Measurements from ENCODE around the gene ZFP28.

ZFP28 gene

DNA sequence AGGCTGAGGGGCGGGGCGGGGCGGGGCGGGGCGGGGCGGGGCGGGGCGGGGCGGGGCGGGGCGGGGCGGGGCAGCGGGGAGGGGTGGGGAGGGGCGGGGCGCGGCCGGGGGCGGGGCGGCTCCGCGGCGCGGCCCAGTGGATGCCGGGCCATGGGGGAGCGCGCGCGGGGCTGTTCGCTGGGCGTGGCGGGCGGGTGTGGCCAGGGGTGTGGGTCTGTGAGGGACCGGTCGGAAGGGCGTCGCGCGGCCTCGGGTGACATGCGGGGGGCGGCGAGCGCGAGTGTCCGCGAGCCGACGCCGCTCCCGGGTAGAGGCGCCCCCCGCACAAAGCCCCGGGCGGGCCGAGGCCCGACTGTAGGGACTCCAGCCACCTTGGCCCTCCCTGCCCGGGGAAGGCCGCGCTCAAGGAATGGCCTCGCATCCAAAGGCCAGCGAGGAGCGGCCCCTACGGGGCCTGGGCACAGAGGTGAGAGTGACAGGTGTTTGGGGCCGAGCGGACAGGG lies at the start of gene ZFP28:
ZFP28 (plus strand) TSS at position 188 of the 503 bp plus-strand sequence; CDS start at position 259, 71 bp downstream.
- Mint-ChIP-seq H3K27ac (peak within 1 kb of the TSS; percentile 88), H3K36me3 (peaks cover 37% of the 10 kb centered on the region), H3K27me3 (no peaks in the 10 kb centered on the region), H3K4me3 (peak within 1 kb of the TSS; percentile 90), H3K9me3 (ENCODE audit: low read depth) (peaks cover 18% of the 10 kb centered on the region), H3K4me1 (ENCODE audit: low read depth) (peaks cover 16% of the 10 kb centered on the region)

DNA sequence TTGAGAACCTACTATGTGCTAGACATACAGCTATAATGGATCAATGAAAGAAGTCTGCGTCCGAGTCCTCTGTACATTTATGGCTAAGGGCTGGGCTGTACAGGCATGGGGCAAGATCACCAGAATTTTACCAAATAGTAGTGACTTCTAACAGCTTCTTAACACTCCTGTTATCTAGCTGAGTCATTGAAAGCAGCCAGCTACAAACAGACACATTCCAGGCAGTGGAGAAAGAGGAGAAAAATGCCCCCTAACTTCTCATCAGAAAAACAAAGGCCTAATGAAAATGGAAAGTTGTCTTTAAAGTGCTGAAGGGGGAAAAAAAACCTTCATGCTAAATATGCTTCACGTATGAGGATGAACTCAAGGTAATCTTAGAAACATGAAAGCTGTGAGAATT lies 47.3 kb upstream of the ZFP28 start:
- no peaks in the 10 kb centered on the region for H3K27me3 Mint-ChIP-seq
- no peak overlapping the region for H3K27ac Mint-ChIP-seq
- peaks cover 63% of the 10 kb centered on the region for H3K9me3 Mint-ChIP-seq (ENCODE audit: low read depth)
- H3K4me3 Mint-ChIP-seq: no peak overlapping the region
- H3K36me3 Mint-ChIP-seq: peaks cover 59% of the 10 kb centered on the region
- no peaks in the 10 kb centered on the region for H3K4me1 Mint-ChIP-seq (ENCODE audit: low read depth)

DNA sequence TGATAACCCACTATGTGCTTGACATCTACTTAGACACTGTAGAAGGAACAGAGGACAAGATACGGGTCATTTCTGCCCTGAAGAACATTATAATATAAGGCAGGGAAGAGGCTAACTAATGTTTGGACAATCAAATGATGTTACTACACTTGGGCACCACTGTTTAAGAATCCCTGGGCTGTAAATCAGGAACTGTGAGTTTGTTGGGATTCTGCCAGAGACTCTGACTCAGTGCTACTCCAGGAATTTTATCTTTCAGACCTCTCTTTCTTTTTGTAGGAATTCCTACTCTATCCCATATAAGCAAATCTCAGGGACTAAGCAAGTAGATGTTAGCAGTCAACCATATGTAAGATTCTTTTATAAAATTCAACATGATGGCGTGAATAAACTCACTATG lies 34.2 kb upstream of the ZFP28 start:
- Mint-ChIP-seq H3K36me3 (peaks cover 25% of the 10 kb centered on the region), H3K4me3 (no peak overlapping the region), H3K27me3 (no peaks in the 10 kb centered on the region), H3K9me3 (ENCODE audit: low read depth) (peaks cover 33% of the 10 kb centered on the region), H3K4me1 (ENCODE audit: low read depth) (peaks cover 6% of the 10 kb centered on the region), H3K27ac (no peak overlapping the region)

DNA sequence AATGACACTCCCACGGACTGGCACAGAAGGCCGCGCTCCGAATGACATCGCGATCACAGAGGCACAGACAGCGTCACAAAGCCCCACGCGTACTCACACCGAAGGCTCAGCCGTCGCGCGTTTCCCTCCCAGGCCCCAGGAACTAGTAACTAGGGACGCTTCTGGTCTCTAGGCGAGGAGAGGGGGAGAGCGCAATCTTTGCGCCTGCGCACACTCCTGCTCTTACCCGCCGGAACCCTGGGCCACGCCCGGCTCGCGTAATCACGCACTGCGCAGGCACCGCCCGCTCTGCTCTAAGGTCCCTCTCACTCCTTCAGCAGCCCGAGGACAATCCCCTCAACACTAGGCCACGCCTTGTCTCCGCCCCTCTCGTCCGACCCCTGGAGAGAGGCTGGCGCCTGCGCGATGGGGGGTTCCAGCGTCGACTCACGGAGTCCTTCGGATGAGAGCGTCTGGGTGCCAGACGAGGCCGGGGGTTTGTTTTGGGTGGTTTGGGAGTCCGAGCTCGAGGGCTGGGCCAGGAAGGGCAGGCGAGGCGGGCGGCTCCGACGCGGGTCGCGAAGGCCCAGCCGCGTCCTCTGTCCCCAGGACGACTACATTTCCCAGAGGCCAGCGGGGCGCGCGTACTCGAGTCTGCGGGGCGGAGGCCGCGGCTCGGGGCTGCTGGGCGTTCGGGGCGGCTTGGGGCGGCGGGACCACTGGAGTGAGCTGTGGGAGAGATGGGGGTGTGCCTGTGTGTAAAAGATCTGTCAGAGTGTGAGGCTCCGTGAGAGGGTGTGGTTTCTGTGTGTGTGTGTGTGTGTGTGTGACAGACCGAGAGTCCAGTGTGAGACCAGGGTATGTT lies 31.1 kb upstream of the ZFP28 start, which contains the start of gene ZNF471:
ZNF471 (plus strand) TSS at position 410 of the 844 bp plus-strand sequence. CDS start 3,717 bp downstream, outside the sequence.
- Mint-ChIP-seq H3K4me3 (no peak within 1 kb of the TSS), H3K36me3 (peaks cover 15% of the 10 kb centered on the region), H3K9me3 (ENCODE audit: low read depth) (peaks cover 21% of the 10 kb centered on the region), H3K4me1 (ENCODE audit: low read depth) (peaks cover 6% of the 10 kb centered on the region), H3K27me3 (no peaks in the 10 kb centered on the region), H3K27ac (peak within 1 kb of the TSS; percentile 25)

DNA sequence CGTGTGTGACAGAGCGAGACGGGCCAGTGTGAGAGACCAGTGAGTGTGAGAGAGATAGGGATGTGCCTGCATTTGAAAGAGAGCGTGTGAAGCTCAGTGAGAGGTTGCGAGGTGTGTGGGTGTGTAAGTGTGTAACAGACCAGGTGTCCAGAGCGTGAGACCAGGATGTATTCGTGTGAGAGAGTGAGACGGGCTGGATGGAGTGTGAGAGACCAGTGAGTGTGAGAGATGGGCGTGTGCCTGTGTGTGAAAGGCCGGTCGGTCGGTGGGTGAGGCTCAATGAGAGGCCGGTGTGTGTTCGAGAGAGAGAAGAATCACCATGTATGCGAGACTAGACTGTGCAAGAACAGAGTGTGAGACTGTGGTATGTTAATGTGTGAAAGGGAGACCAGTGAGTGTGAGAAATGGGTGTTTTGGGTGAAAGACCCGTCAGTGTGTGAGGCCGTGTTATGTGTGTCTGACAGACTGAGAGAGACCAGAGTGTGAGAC lies 30.4 kb upstream of the ZFP28 start:
- H3K27me3 Mint-ChIP-seq: no peaks in the 10 kb centered on the region
- H3K36me3 Mint-ChIP-seq: peaks cover 18% of the 10 kb centered on the region
- peaks cover 6% of the 10 kb centered on the region for H3K4me1 Mint-ChIP-seq (ENCODE audit: low read depth)
- H3K27ac Mint-ChIP-seq: no peak overlapping the region
- no peak overlapping the region for H3K4me3 Mint-ChIP-seq
- H3K9me3 Mint-ChIP-seq (ENCODE audit: low read depth): peaks cover 24% of the 10 kb centered on the region

DNA sequence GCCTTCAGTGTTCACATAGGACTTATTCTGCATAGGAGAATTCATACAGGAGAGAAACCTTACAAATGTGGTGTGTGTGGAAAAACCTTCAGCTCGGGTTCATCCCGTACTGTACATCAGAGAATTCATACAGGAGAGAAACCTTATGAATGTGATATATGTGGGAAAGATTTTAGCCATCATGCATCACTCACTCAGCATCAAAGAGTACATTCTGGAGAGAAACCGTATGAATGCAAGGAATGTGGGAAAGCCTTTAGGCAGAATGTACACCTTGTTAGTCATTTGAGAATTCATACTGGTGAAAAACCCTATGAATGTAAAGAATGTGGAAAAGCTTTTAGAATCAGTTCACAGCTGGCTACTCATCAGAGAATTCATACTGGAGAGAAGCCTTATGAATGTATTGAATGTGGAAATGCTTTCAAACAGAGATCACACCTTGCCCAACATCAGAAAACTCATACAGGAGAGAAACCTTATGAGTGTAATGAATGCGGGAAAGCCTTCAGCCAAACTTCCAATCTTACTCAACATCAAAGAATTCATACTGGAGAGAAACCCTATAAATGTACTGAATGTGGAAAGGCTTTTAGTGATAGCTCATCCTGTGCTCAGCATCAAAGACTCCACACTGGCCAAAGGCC lies 13.4 kb upstream of the ZFP28 start:
- H3K27ac Mint-ChIP-seq: no peak overlapping the region
- no peak overlapping the region for H3K4me3 Mint-ChIP-seq
- no peaks in the 10 kb centered on the region for H3K27me3 Mint-ChIP-seq
- H3K4me1 Mint-ChIP-seq (ENCODE audit: low read depth): no peaks in the 10 kb centered on the region
- peaks cover 50% of the 10 kb centered on the region for H3K9me3 Mint-ChIP-seq (ENCODE audit: low read depth)
- H3K36me3 Mint-ChIP-seq: peaks cover 44% of the 10 kb centered on the region

DNA sequence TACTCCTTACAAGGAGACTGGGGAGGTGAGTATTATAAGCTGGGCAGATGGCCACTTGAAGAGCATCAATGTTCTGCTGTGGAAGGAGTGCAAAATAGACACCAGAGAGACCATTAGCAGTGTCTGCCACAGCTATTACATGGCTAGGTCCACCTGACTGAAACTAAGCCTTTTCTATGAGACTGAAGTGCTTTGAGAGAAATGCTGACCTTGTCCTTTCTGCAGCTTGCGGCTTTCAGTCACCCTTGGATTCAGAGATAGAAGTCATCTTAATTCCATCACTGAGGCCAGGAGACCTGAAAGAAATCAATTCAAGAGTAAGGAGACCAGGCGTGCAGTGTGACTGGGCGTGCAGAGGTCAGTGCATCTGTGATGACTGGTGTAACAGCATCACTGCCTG lies 1.3 kb upstream of the ZFP28 start:
- Mint-ChIP-seq H3K27me3 (no peaks in the 10 kb centered on the region), H3K36me3 (peaks cover 29% of the 10 kb centered on the region), H3K9me3 (ENCODE audit: low read depth) (peaks cover 21% of the 10 kb centered on the region)

DNA sequence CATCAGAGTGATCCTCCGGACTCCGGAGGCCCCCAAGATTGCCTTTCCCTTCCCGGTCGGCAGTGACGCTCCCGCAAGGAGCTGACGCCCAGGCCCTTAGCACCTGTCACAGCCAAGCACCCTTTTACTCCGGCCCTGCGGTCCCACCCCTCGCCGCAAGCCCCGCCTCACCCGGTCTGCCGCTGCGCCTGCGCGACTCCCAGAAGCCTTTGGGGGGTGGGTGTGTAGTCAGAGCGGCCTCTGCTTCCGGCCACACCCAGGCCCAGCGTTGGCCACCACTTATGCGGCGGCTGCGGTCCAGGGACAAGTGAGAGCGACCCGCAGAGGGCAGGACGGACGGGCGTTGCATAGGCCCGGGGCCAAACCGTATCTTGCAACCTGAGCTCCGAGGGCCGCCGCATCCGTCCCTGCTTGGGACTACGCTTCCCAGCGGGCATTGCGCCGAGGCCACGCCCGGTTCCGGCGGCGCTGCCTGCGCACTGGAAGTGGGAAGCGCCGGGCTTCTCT lies 441 bp upstream of the ZFP28 start:
- peaks cover 32% of the 10 kb centered on the region for H3K36me3 Mint-ChIP-seq
- peaks cover 18% of the 10 kb centered on the region for H3K9me3 Mint-ChIP-seq (ENCODE audit: low read depth)
- H3K4me1 Mint-ChIP-seq (ENCODE audit: low read depth): peaks cover 16% of the 10 kb centered on the region
- peak overlapping the region; percentile 88 for H3K27ac Mint-ChIP-seq
- peak overlapping the region; percentile 90 for H3K4me3 Mint-ChIP-seq
- H3K27me3 Mint-ChIP-seq: no peaks in the 10 kb centered on the region

More for the DNA sequence above, 1.3 kb upstream of the ZFP28 start:
- Mint-ChIP-seq H3K4me1 (ENCODE audit: low read depth) (peaks cover 16% of the 10 kb centered on the region), H3K27ac (peak overlapping the region; percentile 88), H3K4me3 (peak overlapping the region; percentile 90)

DNA sequence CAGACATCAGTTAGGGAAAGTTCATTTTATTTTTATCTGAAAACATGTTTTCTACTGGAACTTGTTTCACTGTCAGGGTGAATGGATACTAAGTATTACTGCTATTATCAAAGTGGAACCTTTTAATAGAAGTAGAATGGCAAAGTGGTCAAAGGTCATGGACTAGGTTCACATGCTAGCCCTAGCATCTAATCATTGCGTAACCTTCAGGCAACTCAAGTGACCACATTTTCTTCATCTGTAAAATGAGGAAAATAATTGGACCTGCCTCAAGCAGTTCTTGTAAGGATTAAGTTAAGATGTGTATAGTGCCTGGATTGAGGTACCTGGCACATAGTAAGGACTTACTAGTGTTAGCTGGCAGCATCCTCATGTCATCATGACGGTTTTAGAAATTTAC lies 5.0 kb downstream of the ZFP28 start:
- Mint-ChIP-seq H3K4me1 (ENCODE audit: low read depth) (peaks cover 8% of the 10 kb centered on the region), H3K27me3 (no peaks in the 10 kb centered on the region), H3K36me3 (peaks cover 61% of the 10 kb centered on the region), H3K9me3 (ENCODE audit: low read depth) (peaks cover 30% of the 10 kb centered on the region), H3K4me3 (no peak overlapping the region), H3K27ac (no peak overlapping the region)

DNA sequence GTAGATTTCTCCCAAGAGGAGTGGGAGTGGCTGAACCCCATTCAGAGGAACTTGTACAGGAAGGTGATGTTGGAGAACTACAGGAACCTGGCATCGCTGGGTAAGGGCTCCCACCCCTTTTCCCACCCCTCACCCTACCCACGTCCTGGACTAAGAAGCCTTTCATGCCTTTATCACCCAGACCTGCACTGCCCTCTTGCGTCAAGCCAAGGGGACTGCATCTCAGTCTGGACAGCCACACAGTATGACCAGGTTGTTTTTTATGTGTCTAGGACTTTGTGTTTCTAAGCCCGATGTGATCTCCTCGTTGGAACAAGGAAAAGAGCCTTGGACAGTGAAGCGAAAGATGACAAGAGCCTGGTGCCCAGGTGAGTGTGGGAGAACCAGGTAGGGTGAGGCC lies 8.8 kb downstream of the ZFP28 start:
- H3K27ac Mint-ChIP-seq: no peak overlapping the region
- H3K4me1 Mint-ChIP-seq (ENCODE audit: low read depth): no peaks in the 10 kb centered on the region
- H3K4me3 Mint-ChIP-seq: no peak overlapping the region
- H3K36me3 Mint-ChIP-seq: peaks cover 70% of the 10 kb centered on the region
- H3K9me3 Mint-ChIP-seq (ENCODE audit: low read depth): peaks cover 27% of the 10 kb centered on the region
- H3K27me3 Mint-ChIP-seq: no peaks in the 10 kb centered on the region

DNA sequence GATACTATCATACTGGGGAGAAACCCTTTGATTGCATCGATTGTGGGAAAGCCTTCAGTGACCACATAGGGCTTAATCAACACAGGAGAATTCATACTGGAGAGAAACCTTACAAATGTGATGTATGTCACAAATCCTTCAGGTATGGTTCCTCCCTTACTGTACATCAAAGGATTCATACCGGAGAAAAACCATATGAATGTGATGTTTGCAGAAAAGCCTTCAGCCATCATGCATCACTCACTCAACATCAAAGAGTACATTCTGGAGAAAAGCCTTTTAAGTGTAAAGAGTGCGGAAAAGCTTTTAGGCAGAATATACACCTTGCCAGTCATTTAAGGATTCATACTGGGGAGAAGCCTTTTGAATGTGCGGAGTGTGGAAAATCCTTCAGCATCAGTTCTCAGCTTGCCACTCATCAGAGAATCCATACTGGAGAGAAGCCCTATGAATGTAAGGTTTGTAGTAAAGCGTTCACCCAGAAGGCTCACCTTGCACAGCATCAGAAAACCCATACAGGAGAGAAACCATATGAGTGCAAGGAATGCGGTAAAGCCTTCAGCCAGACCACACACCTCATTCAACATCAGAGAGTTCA lies 15.6 kb downstream of the ZFP28 start:
- Mint-ChIP-seq H3K9me3 (ENCODE audit: low read depth) (peaks cover 44% of the 10 kb centered on the region), H3K4me3 (no peak overlapping the region), H3K36me3 (peaks cover 56% of the 10 kb centered on the region), H3K27me3 (no peaks in the 10 kb centered on the region), H3K4me1 (ENCODE audit: low read depth) (no peaks in the 10 kb centered on the region), H3K27ac (no peak overlapping the region)

DNA sequence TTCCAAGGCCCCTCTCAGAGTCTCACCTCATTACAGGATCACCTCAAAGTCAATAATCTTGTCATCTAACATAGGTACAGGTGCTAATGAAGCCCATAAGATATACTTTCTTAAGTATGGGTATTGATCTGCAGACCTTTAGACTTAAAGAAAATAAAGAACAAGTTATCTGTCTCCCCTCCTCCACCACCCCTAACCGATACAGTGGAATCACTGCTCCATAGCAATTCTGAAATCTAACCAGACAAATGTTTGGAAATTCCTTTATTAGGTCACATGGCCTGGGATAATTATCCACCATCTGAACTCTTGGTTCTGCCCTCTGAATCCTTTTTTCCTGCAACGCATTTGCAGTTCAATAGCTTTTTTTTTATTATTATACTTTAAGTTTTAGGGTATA lies 24.0 kb downstream of the ZFP28 start:
- H3K36me3 Mint-ChIP-seq: peaks cover 35% of the 10 kb centered on the region
- no peaks in the 10 kb centered on the region for H3K27me3 Mint-ChIP-seq
- no peak overlapping the region for H3K27ac Mint-ChIP-seq
- H3K4me3 Mint-ChIP-seq: no peak overlapping the region
- peaks cover 30% of the 10 kb centered on the region for H3K9me3 Mint-ChIP-seq (ENCODE audit: low read depth)
- peaks cover 9% of the 10 kb centered on the region for H3K4me1 Mint-ChIP-seq (ENCODE audit: low read depth)

DNA sequence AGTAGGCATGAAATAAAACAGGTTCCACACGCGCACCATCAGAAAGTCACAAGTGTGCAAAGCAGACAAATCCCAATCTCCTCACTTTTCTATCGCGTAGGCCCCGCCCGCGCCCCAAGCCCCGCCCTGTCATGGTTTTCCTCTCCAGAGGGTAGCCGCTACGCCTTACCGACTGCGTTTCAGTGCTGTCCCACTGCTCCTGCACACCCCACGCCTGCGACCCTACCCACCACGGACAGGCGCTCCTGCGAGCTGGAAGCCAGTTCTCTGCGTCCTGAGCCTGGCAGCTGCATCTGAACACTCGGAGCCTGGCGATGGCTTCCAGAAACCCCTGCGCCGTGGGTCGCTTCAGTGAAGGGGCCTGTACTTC lies 28.1 kb downstream of the ZFP28 start:
- H3K9me3 Mint-ChIP-seq (ENCODE audit: low read depth): peaks cover 21% of the 10 kb centered on the region
- H3K4me1 Mint-ChIP-seq (ENCODE audit: low read depth): peaks cover 16% of the 10 kb centered on the region
- H3K36me3 Mint-ChIP-seq: peaks cover 47% of the 10 kb centered on the region
- peak overlapping the region; percentile 22 for H3K27ac Mint-ChIP-seq
- H3K4me3 Mint-ChIP-seq: peak overlapping the region; percentile 94
- H3K27me3 Mint-ChIP-seq: no peaks in the 10 kb centered on the region

DNA sequence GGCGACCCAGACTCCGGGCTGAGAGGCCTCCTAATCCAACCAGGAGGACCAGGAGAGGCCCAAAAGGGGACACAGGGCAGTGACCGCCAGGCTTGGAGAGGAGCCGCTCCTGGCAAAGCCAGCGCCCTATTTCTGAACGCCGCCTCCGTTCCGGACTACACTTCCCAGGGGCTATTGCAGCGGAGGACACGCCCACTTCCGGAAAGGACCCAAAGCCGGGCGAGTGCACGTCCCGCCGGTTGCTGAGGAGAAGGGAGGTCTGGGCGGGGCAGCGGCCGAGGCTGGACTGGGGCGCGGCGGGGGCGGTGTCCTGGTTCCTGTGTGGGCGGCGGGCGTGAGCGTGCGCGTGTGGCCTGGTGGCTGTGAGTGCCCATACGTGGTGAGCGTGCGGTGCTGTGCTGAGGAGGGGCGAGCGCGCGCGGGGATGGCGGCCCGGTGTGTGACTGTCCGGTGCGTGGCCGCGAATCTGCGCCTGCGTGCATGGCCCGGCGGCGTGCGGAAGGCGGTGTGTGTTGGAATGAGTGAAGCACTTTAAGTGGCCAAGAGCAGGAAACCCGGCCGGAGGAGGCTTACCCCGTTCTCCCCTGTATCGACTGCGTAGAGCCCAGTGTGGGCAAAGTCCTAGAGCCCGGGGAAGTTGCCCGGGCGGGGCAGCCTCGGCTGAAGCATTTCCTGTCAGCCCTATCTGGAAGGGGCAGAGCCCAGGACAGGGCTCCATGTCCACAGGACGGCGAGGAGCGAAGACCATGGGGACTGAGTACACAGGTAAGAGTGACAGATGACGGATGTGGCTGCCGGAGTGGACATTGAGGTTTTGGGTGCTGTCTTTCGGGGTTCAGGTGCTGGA lies 28.7 kb downstream of the ZFP28 start, which contains the start of gene ZNF470:
ZNF470 (plus strand) TSS at position 195 of the 847 bp plus-strand sequence. CDS start 2,844 bp downstream, outside the sequence.
- peaks cover 47% of the 10 kb centered on the region for H3K36me3 Mint-ChIP-seq
- peak within 1 kb of the TSS; percentile 51 for H3K27ac Mint-ChIP-seq
- H3K27me3 Mint-ChIP-seq: no peaks in the 10 kb centered on the region
- peaks cover 21% of the 10 kb centered on the region for H3K9me3 Mint-ChIP-seq (ENCODE audit: low read depth)
- peaks cover 16% of the 10 kb centered on the region for H3K4me1 Mint-ChIP-seq (ENCODE audit: low read depth)
- peak within 1 kb of the TSS; percentile 94 for H3K4me3 Mint-ChIP-seq
